Prostate gland (tissue), 2 donors: ENCODE results near the gene C20orf96. TPM values are rescaled to one million over a fixed set of nuclear protein-coding genes. Genes with fewer than 3 reads are reported as not detected.

Experiments used
- DNase-seq: peaks from one replicate; pipeline ENCODE4 v3.0.0-alpha.2; 2019; ENCODE audit warnings: low spot score
- H3K27ac ChIP-seq, 2 donors: fragments of 200-600 bp; sonication (generic); 2 replicates each; pipeline ENCODE4 v1.5.1; 2017 to 2019
- H3K27me3 ChIP-seq: fragments of 200-600 bp; sonication (generic); replicated peaks from 2 replicates; pipeline ENCODE4 v1.5.1; 2019; ENCODE audit not compliant: insufficient read depth
- H3K36me3 ChIP-seq, 2 donors: fragments of 200-600 bp; sonication (generic); 1 replicate in 1 of 2; 2 replicates in 1 of 2; pipeline versions ENCODE4 v1.5.1 to v1.8.1; 2017 to 2019
- H3K4me1 ChIP-seq: fragments of 200-600 bp; sonication (generic); replicated peaks from 2 replicates; pipeline ENCODE4 v1.5.1; 2019
- H3K4me3 ChIP-seq, 2 donors: fragments of 200-600 bp; sonication (generic); 2 replicates each; pipeline ENCODE4 v1.5.1; 2017 to 2019
- H3K9me3 ChIP-seq: fragments of 200-600 bp; sonication (generic); 2 replicates; pipeline ENCODE4 v1.5.1; 2017
- POLR2A ChIP-seq: fragments of 450-650 bp; IDR thresholded peaks from one replicate; pipeline ENCODE4 v1.6.1; 2016; ENCODE audit warnings: antibody characterized with exemption, mild to moderate bottlenecking
- POLR2AphosphoS5 ChIP-seq: sonication (generic); formaldehyde crosslinking; IDR thresholded peaks from one replicate; pipeline ENCODE4 v1.6.1; 2017; ENCODE audit warnings: antibody characterized with exemption
- WGBS: methylation state at CpG from one replicate; pipeline ENCODE4 v1.1.5; 2018; 5-methylcytosine and 5-hydroxymethylcytosine counted together
- intact Hi-C: fragments of 100-400 bp; cut with DNase I; formaldehyde crosslinking; loops from one replicate; pipeline ENCODE4 v1.14.2; 2022
- total RNA-seq, 2 donors: library from RNA; depleted of rRNA; stranded (reverse); fragments of >200 nt; gene quantifications; one replicate each; pipeline ENCODE4 v1.1.0, GENCODE V29; 2016
- TF ChIP-seq, protein P1 (sequence below), 4 experiments: fragments of 200-600 bp in 2 of 4; fragments of 450-650 bp in 2 of 4; sonication (generic) in 2 of 4; IDR thresholded peaks; 1 replicate in 3 of 4; 2 replicates in 1 of 4; pipeline ENCODE4 v1.5.1; 2016 to 2019; ENCODE audit warnings: antibody characterized with exemption in 4 of 4, mild to moderate bottlenecking in 2 of 4, moderate library complexity in 2 of 4

Gene C20orf96
- total RNA-seq, 2 donors from 2014 or later = 4.7 to 16.1 TPM

DNA sequence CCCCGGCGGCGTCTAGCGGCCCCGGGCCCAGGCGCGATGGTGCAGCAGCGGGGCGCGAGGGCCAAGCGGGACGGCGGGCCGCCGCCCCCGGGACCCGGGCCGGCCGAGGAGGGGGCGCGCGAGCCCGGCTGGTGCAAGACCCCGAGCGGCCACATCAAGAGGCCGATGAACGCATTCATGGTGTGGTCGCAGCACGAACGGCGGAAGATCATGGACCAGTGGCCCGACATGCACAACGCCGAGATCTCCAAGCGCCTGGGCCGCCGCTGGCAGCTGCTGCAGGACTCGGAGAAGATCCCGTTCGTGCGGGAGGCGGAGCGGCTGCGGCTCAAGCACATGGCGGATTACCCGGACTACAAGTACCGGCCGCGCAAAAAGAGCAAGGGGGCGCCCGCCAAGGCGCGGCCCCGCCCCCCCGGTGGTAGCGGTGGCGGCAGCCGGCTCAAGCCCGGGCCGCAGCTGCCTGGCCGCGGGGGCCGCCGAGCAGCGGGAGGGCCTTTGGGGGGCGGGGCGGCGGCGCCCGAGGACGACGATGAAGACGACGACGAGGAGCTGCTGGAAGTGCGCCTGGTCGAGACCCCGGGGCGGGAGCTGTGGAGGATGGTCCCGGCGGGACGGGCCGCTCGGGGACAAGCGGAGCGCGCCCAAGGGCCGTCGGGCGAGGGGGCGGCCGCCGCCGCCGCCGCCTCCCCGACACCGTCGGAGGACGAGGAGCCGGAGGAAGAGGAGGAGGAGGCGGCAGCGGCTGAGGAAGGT lies 35.5 kb upstream of the C20orf96 start:
- H3K27ac ChIP-seq = peak overlapping the region; percentile 93 to 97

DNA sequence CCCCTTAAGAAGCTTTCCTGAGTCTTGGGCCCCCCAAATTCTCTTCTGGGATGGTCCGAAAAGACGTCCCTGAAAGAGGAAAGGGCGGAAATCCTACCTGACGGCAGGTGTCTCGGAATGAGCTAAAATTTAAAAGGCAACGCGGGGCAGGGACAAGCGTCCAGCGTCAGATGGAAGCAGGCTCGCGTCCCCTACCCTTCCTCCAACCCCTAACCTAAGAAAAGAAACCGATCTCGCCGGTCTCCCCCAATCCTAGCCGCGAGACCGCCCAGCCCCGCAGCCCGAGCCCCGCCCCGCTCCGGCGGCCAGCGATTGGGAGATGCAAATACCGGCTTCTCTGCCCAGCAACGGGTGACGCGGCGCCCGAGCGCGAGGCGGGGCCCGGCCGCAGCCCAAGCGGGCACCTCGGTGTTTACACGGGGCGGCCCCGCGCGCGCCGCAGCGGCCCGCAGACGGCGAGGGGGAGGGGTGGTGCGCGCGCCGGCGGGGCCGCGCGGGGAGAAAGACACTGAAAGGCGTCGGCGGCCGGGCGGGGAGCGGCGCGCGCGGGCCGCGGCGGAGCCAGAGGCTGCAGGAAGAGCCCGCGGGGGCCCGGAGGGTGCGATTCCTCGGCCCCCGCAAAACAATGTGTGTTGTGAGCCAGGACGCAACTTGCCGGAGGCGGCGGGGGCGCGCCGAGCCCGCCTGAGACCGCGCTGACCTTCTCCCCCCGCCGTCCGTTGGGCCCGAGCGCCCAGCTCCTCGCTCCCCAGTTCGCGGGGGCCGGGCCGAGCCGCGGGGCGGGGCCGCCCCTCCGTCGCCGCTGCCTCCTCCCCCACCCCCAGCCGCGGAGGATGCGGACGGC lies 34.7 kb upstream of the C20orf96 start, which contains the start of gene SOX12:
SOX12 (plus strand) TSS at position 508 of the 844 bp plus-strand sequence. CDS start 373 bp downstream, outside the sequence.
- Histone ChIP-seq H3K9me3 (no peaks in the 10 kb centered on the region), H3K27ac (peak within 1 kb of the TSS; percentile 93 to 97), H3K36me3 (no peaks in the 10 kb centered on the region), H3K4me1 (peaks cover 4% of the 10 kb centered on the region), H3K27me3 (no peaks in the 10 kb centered on the region), H3K4me3 (peak within 1 kb of the TSS; percentile 69 to 76)
- intact Hi-C loops = loop anchor here (2.0 kb wide), 1 partner anchor 28 kb away; the partner anchor contains the start of gene ZCCHC3
- peak; percentile 95 for DNase-seq
- TF ChIP-seq, protein P1, sequence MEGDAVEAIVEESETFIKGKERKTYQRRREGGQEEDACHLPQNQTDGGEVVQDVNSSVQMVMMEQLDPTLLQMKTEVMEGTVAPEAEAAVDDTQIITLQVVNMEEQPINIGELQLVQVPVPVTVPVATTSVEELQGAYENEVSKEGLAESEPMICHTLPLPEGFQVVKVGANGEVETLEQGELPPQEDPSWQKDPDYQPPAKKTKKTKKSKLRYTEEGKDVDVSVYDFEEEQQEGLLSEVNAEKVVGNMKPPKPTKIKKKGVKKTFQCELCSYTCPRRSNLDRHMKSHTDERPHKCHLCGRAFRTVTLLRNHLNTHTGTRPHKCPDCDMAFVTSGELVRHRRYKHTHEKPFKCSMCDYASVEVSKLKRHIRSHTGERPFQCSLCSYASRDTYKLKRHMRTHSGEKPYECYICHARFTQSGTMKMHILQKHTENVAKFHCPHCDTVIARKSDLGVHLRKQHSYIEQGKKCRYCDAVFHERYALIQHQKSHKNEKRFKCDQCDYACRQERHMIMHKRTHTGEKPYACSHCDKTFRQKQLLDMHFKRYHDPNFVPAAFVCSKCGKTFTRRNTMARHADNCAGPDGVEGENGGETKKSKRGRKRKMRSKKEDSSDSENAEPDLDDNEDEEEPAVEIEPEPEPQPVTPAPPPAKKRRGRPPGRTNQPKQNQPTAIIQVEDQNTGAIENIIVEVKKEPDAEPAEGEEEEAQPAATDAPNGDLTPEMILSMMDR (IDR thresholded peaks at IDR 0.05) = peak in 1 of 4 experiments; percentile 5
- TF ChIP-seq POLR2AphosphoS5 = peak; percentile 64
- TF ChIP-seq POLR2A = peak; percentile 47
- WGBS = under 1% methylated on average over 105 of the region's 106 CpGs

More for the DNA sequence above, 35.5 kb upstream of the C20orf96 start:
- no peaks in the 10 kb centered on the region for H3K9me3 ChIP-seq
- H3K4me1 ChIP-seq = peaks cover 4% of the 10 kb centered on the region
- peak overlapping the region; percentile 69 to 76 for H3K4me3 ChIP-seq
- 1% methylated on average over 88 of the region's 103 CpGs for WGBS
- TF ChIP-seq POLR2AphosphoS5 (no peak), POLR2A (no peak)
- TF ChIP-seq, protein P1 (IDR thresholded peaks at IDR 0.05) = no peak
- DNase-seq = peak; percentile 64
- H3K27me3 ChIP-seq = no peaks in the 10 kb centered on the region
- no peaks in the 10 kb centered on the region for H3K36me3 ChIP-seq
- intact Hi-C loops = loop anchor here (2.0 kb wide), 1 partner anchor 29 kb away; the partner anchor contains the start of gene ZCCHC3

DNA sequence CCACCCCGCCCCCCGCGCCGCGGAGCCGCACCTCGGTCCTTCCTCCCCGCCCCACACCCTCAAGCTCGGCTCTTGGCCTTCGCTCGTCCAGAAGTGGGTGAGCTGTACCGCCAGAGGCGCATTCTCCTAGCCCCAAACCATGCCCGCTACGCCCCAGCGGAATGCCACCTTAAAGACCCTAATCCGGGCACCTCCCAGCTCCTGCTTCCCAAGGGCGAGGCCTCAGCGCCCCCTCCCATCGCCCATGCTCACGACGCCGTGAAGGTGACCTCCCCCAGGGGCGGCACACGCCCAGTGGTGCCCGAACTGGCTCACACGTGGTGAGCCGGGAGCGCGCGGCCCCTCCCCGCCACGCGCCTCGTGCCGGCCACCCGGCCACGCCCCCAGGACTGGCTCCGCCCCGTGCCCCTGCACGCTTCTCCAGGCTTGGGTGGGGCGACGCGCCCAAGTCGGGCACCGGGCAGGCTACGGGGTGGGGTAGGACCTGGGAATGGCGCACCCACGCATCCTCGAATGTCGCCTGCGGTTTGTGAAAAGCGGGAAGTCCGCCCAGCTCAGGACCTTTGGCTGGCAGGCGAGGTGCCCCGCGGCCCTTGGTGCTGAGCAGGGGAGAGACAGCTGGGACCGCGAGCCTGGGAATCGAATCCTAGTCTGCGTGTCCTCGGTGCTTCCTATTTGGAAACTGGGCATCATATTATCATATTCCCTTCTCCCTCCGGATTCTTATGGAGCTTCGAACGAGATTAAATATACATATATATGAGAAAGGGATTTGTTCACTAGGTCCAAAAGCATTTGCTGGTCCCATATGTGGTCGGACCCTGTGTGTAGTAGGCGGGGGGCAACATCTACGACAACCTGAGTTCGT lies 33.9 kb upstream of the C20orf96 start:
- Histone ChIP-seq H3K4me1 (peaks cover 4% of the 10 kb centered on the region), H3K9me3 (no peaks in the 10 kb centered on the region), H3K27me3 (no peaks in the 10 kb centered on the region), H3K36me3 (no peaks in the 10 kb centered on the region), H3K4me3 (peak overlapping the region; percentile 69 to 76), H3K27ac (peak overlapping the region; percentile 93 to 97)
- peak; percentile 86 for DNase-seq
- intact Hi-C loops = loop anchor here (2.0 kb wide), 1 partner anchor 28 kb away; the partner anchor contains the start of gene ZCCHC3
- under 1% methylated on average over 60 of the region's 69 CpGs for WGBS
- TF ChIP-seq, protein P1 (IDR thresholded peaks at IDR 0.05) = peak in 2 of 4 experiments; percentile 30 to 33
- TF ChIP-seq POLR2AphosphoS5 (peak; percentile 60), POLR2A (peak; percentile 74)

DNA sequence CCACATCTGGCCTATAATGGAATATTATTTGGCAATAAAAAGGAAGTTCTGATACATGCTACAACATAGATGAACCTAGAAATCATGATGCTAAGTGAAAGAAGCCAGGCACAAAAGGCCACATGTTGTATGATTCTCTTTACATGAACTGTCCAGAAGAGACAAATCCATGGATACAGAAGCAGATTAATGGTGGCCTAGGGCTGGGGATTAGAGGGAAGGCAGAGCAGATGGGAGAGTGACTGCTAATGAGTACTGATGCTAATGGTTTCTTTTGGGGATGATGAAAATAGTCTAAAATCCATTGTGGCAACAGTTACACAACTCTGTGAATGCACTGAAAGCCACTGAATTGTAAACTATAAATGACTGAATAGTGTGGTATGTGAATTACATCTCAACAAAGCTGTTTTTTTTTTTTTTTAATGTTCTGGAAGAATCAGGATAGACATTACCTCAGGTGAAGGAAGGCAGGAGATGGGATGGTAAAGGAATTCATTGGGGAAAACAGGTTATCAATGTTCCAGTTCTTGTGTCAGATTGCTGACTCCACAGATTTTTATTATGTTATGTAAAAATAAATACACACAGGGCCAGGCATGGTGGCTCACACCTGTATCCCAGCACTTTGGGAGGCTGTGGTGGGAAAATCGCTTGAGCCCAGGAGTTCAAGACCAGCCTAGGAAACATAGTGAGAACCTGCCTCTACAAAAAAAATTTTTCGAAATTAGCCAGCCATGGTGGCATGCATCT lies 25.9 kb upstream of the C20orf96 start:
- Histone ChIP-seq H3K9me3 (no peaks in the 10 kb centered on the region), H3K4me3 (no peak overlapping the region), H3K36me3 (no peaks in the 10 kb centered on the region), H3K27me3 (no peaks in the 10 kb centered on the region), H3K27ac (no peak overlapping the region), H3K4me1 (no peaks in the 10 kb centered on the region)
- intact Hi-C loops = no loop called here
- WGBS = 100% methylated on average over 2 of the region's 2 CpGs
- TF ChIP-seq POLR2AphosphoS5 = no peak
- TF ChIP-seq POLR2A = no peak
- TF ChIP-seq, protein P1 (IDR thresholded peaks at IDR 0.05) = no peak
- no peak for DNase-seq
